Measurements from ENCODE around the gene CD38.

The CD38 gene

GRCh38 chr4:15836362-15836761 lies 58.2 kb downstream of the CD38 start (continued):
- TF ChIP-seq KLF16 (tag by site-specific recombination; IDR thresholded peaks at IDR 0.05) (no peak), ZNF707 (tag by site-specific recombination; IDR thresholded peaks at IDR 0.05) (no peak), HOXA7 (CRISPR knock-in tag; IDR thresholded peaks at IDR 0.05; ENCODE audit: borderline replicate concordance) (no peak), ZNF221 (tag by site-specific recombination; IDR thresholded peaks at IDR 0.05; ENCODE audit: borderline replicate concordance) (no peak), ZBTB1 (tag by site-specific recombination; IDR thresholded peaks at IDR 0.05) (no peak)

- H3K9me3 ChIP-seq (ENCODE audit: control insufficient read depth, insufficient read depth, low read depth, low read length) = no peaks in the 10 kb centered on the region
- H3K4me1 ChIP-seq (ENCODE audit: control insufficient read depth, insufficient read depth, low read length) = no peaks in the 10 kb centered on the region
- TF ChIP-seq ZNF707 (tag by site-specific recombination; IDR thresholded peaks at IDR 0.05) = no peak
- no peak for TF ChIP-seq INSM2 (tag by site-specific recombination; IDR thresholded peaks at IDR 0.05)
- no peak for TF ChIP-seq ZNF501 (tag by site-specific recombination; IDR thresholded peaks at IDR 0.05)
- TF ChIP-seq HOXD13 (CRISPR knock-in tag; IDR thresholded peaks at IDR 0.05; ENCODE audit: borderline replicate concordance) = no peak
- no peak for TF ChIP-seq ZNF518A (tag by site-specific recombination; conservative IDR thresholded peaks at IDR 0.05; ENCODE audit: low read depth)
- TF ChIP-seq ZNF175 (tag by site-specific recombination; IDR thresholded peaks at IDR 0.05) = no peak
- no peak for TF ChIP-seq ZNF654 (tag by site-specific recombination; IDR thresholded peaks at IDR 0.05; ENCODE audit: low read depth)
- no peak for TF ChIP-seq REST (tag by site-specific recombination; IDR thresholded peaks at IDR 0.05)
- TF ChIP-seq ZNF112 (tag by site-specific recombination; IDR thresholded peaks at IDR 0.05) = no peak
- TF ChIP-seq KLF17 (tag by site-specific recombination; IDR thresholded peaks at IDR 0.05) = no peak
- no peak for TF ChIP-seq ZNF704 (tag by site-specific recombination; IDR thresholded peaks at IDR 0.05)
- no peak for TF ChIP-seq ZNF629 (tag by site-specific recombination; IDR thresholded peaks at IDR 0.05)
- no peak for TF ChIP-seq ZNF560 (tag by site-specific recombination; IDR thresholded peaks at IDR 0.05; ENCODE audit: borderline replicate concordance)
- TF ChIP-seq ZNF404 (tag by site-specific recombination; IDR thresholded peaks at IDR 0.05) = no peak
- no peak for TF ChIP-seq ZFP41 (tag by site-specific recombination; IDR thresholded peaks at IDR 0.05; ENCODE audit: borderline replicate concordance)
- TF ChIP-seq ZNF488 (tag by site-specific recombination; IDR thresholded peaks at IDR 0.05) = no peak
- TF ChIP-seq ZNF610 (tag by site-specific recombination; IDR thresholded peaks at IDR 0.05; ENCODE audit: borderline replicate concordance) = no peak
- no peak for TF ChIP-seq ZNF18 (tag by site-specific recombination; IDR thresholded peaks at IDR 0.05)
- no peak overlapping the region for H3K4me3 ChIP-seq (ENCODE audit: low read depth, low read length)
- POLR2A ChIA-PET = no interaction called here
- H3K27ac ChIP-seq (ENCODE audit: extremely low read depth, low read depth, low read length) = no peak overlapping the region
- CTCF ChIA-PET = no interaction called here
- H3K36me3 ChIP-seq (ENCODE audit: control insufficient read depth in 2 of 2, insufficient read depth in 1 of 2, low read length in 2 of 2) = no peaks in the 10 kb centered on the region
Observed at GRCh38 chr4:15837591-15837990, 59.5 kb downstream of the CD38 start.

All from HEK293 (cell line).